GM12878 (cell line): ENCODE results near the gene ARHGAP6. TPM values are rescaled to one million over a fixed set of nuclear protein-coding genes. Genes with fewer than 3 reads are reported as not detected.

Experiments used
- ATAC-seq: fragments of 200-7000 bp; cut with Tn5 transposase; 3 replicates; pipeline ENCODE4 v1.9.1; 2020; ENCODE audit warnings: mild to moderate bottlenecking, moderate library complexity
- BruUV-seq: library from RNA; stranded (reverse); fragments of 400-500 nt; replicated peaks from 2 replicates; lab custom pipeline; 2021; lab: Mats Ljungman, UMichigan
- CTCF ChIA-PET: fragments of 300-600 bp; sonication (Branson Sonifier 250); formaldehyde crosslinking; extraction: SDS; loops from one replicate; lab custom pipeline; 2021; ENCODE audit warnings: inconsistent platforms; lab: Yijun Ruan, JAX
- POLR2A ChIA-PET: fragments of 350-600 bp; formaldehyde crosslinking; extraction: SDS; loops from one replicate; lab custom pipeline; 2021; ENCODE audit warnings: inconsistent platforms; lab: Charles Lee
- RAD21 ChIA-PET: fragments of 300-600 bp; sonication (Branson Sonifier 250); formaldehyde crosslinking; loops from one replicate; lab custom pipeline; 2023; ENCODE audit warnings: antibody characterized with exemption; ENCODE audit not compliant: unreplicated experiment; lab: Charles Lee
- SMC1A ChIA-PET: fragments of 300-600 bp; sonication (Branson Sonifier 250); formaldehyde crosslinking; loops from one replicate; lab custom pipeline; 2023; ENCODE audit not compliant: unreplicated experiment, uncharacterized antibody; lab: Charles Lee
- DNase-seq: peaks from one replicate; pipeline ENCODE4 v3.0.0-alpha.2; 2011; ENCODE audit warnings: low read depth, low spot score
- FAIRE-seq: peaks from 3 replicates; lab custom pipeline; 2011; peaks lifted over from hg19 to GRCh38; lab: Jason Lieb, UNC
- H2AFZ ChIP-seq: 2 replicates; pipeline ENCODE4 v1.6.0; 2011; ENCODE audit warnings: low read depth, low read length, control low read depth; ENCODE audit not compliant: control insufficient read depth
- H3K27ac ChIP-seq: 2 replicates; pipeline ENCODE4 v1.5.1; 2011; ENCODE audit warnings: control low read depth; ENCODE audit not compliant: control insufficient read depth, insufficient read depth
- H3K27me3 ChIP-seq, 2 experiments: replicated peaks in 1 of 2; 2 replicates each; pipeline versions ENCODE4 v1.6.0 to v1.6.1; 2011; ENCODE audit warnings: low read length in 1 of 2; ENCODE audit not compliant: control insufficient read depth in 2 of 2, insufficient read depth in 2 of 2
- H3K36me3 ChIP-seq, 2 experiments: 2 replicates each; pipeline ENCODE4 v1.5.1; 2011; ENCODE audit warnings: low read length in 1 of 2; ENCODE audit not compliant: control insufficient read depth in 2 of 2, insufficient read depth in 2 of 2
- H3K4me1 ChIP-seq: 2 replicates; pipeline ENCODE4 v1.6.1; 2011; ENCODE audit warnings: mild to moderate bottlenecking, low read length, moderate library complexity, mixed read lengths; ENCODE audit not compliant: control insufficient read depth, insufficient read depth
- H3K4me2 ChIP-seq: 2 replicates; pipeline ENCODE4 v1.6.0; 2011; ENCODE audit warnings: control low read depth; ENCODE audit not compliant: control insufficient read depth, insufficient read depth
- H3K4me3 ChIP-seq: fragments of 200-600 bp; sonication (generic); 2 replicates; pipeline ENCODE4 v1.5.1; 2016
- H3K79me2 ChIP-seq: 2 replicates; pipeline ENCODE4 v1.6.0; 2011; ENCODE audit warnings: low read length; ENCODE audit not compliant: control insufficient read depth, insufficient read depth
- H3K9ac ChIP-seq: 2 replicates; pipeline ENCODE4 v1.8.0; 2011; ENCODE audit warnings: low read length, control low read depth, mixed read lengths; ENCODE audit not compliant: control insufficient read depth, insufficient read depth
- H3K9me3 ChIP-seq: replicated peaks from 3 replicates; pipeline ENCODE4 v1.5.1; 2011; ENCODE audit warnings: mild to moderate bottlenecking, low read length; ENCODE audit not compliant: control insufficient read depth, insufficient read depth
- H4K20me1 ChIP-seq: 2 replicates; pipeline ENCODE4 v1.6.0; 2011; ENCODE audit not compliant: control insufficient read depth, insufficient read depth
- BHLHE40 ChIP-seq, 2 experiments: fragments of 450-650 bp in 1 of 2; IDR thresholded peaks; 2 replicates each; pipeline ENCODE4 v1.6.1; 2011 to 2017; ENCODE audit warnings: low read depth in 2 of 2, borderline replicate concordance in 1 of 2, improper control_type of control experiment in 1 of 2, low read length in 1 of 2, mild to moderate bottlenecking in 1 of 2
- FOXM1 ChIP-seq: IDR thresholded peaks from 2 replicates; pipeline ENCODE4 v1.6.1; 2012; ENCODE audit warnings: low read depth, mild to moderate bottlenecking, inconsistent platforms, low read length, moderate library complexity
- NRF1 ChIP-seq: conservative IDR thresholded peaks from 2 replicates; pipeline ENCODE4 v1.6.1; 2011; ENCODE audit warnings: mild to moderate bottlenecking, low read depth, low read length, improper control_type of control experiment
- RAD21 ChIP-seq: IDR thresholded peaks from 2 replicates; pipeline ENCODE4 v1.6.1; 2011; ENCODE audit warnings: mild to moderate bottlenecking, low read depth, low read length, moderate library complexity; ENCODE audit not compliant: insufficient read depth
- WGBS: methylation state at CpG from one replicate; pipeline ENCODE4 v1.1.6; 2016; ENCODE audit warnings: low lambda C conversion rate; ENCODE audit not compliant: insufficient replicate concordance, insufficient coverage; ENCODE audit errors: missing lambda C conversion rate; 5-methylcytosine and 5-hydroxymethylcytosine counted together
- in situ Hi-C: fragments of 300-500 bp; cut with MboI; formaldehyde crosslinking; loops from 9 replicates; pipeline ENCODE4 v1.14.3; 2018; ENCODE audit warnings: mixed read lengths
- intact Hi-C: fragments of 100-400 bp; cut with micrococcal nuclease; formaldehyde crosslinking; loops from one replicate; pipeline ENCODE4 v1.14.2; 2022; ENCODE audit not compliant: unreplicated experiment
- polyA plus RNA-seq, 11 experiments: library from polyadenylated mRNA; depleted of rRNA in 4 of 11; unstranded in 6 of 11; stranded (reverse) in 5 of 11; fragments of >200 nt; fragmentation: Nextera tagmentation in 4 of 11; fragmentation: Illumina TruSeq in 1 of 11; extraction: Ambion mirVana in 4 of 11; extraction: Trizol in 1 of 11; gene quantifications; 1 replicate in 1 of 11; 2 replicates in 10 of 11; pipeline versions ENCODE4 v1.2.1 to v1.2.3, GENCODE V29; 2011 to 2016; ENCODE audit warnings: inconsistent platforms in 2 of 11, missing spikeins in 2 of 11, low read depth in 1 of 11
- total RNA-seq, 4 experiments: library from RNA; depleted of rRNA in 3 of 4; stranded (reverse); fragments of >200 nt in 3 of 4; fragmentation: Illumina TruSeq in 1 of 4; extraction: Trizol in 1 of 4; gene quantifications; 2 replicates each; pipeline versions ENCODE4 v1.2.1 to v1.2.3, GENCODE V29; 2013 to 2021
- TF ChIP-seq, protein P1 (sequence below): IDR thresholded peaks from 2 replicates; pipeline ENCODE4 v1.6.1; 2012; ENCODE audit warnings: mild to moderate bottlenecking, low read depth, low read length

The ARHGAP6 gene
- total and polyA plus RNA-seq, 10 of the 15 experiments (the other 5 are each of a cell fraction or from before 2014, with no cell fraction given), result 0.20 to 1.8 (median 0.76) TPM

- ATAC-seq (no peak), FAIRE-seq (no peak), DNase-seq (no peak)
- Histone ChIP-seq H3K79me2 (no peaks in the 10 kb centered on the region), H3K9ac (no peak overlapping the region), H3K27me3 (no peaks in the 10 kb centered on the region), H3K4me1 (no peaks in the 10 kb centered on the region), H2AFZ (no peak overlapping the region), H3K4me3 (no peak overlapping the region), H3K36me3 (no peaks in the 10 kb centered on the region), H3K4me2 (no peak overlapping the region), H4K20me1 (no peaks in the 10 kb centered on the region), H3K9me3 (no peaks in the 10 kb centered on the region), H3K27ac (no peak overlapping the region)
- CTCF ChIA-PET, result interaction anchor here (0.7 to 1.1 kb wide), 2 partner anchors 8 to 325 kb away, joined by 3 to 4 read pairs; no protein-coding TSS in a partner anchor
- 23% methylated on average over 4 of the region's 4 CpGs for WGBS
- TF ChIP-seq BHLHE40 (IDR thresholded peaks at IDR 0.05; ENCODE audit: borderline replicate concordance in 1 of 2, low read depth in 2 of 2, low read length in 1 of 2) (no peak), FOXM1 (no peak), NRF1 (no peak), RAD21 (no peak)
- TF ChIP-seq, protein P1, sequence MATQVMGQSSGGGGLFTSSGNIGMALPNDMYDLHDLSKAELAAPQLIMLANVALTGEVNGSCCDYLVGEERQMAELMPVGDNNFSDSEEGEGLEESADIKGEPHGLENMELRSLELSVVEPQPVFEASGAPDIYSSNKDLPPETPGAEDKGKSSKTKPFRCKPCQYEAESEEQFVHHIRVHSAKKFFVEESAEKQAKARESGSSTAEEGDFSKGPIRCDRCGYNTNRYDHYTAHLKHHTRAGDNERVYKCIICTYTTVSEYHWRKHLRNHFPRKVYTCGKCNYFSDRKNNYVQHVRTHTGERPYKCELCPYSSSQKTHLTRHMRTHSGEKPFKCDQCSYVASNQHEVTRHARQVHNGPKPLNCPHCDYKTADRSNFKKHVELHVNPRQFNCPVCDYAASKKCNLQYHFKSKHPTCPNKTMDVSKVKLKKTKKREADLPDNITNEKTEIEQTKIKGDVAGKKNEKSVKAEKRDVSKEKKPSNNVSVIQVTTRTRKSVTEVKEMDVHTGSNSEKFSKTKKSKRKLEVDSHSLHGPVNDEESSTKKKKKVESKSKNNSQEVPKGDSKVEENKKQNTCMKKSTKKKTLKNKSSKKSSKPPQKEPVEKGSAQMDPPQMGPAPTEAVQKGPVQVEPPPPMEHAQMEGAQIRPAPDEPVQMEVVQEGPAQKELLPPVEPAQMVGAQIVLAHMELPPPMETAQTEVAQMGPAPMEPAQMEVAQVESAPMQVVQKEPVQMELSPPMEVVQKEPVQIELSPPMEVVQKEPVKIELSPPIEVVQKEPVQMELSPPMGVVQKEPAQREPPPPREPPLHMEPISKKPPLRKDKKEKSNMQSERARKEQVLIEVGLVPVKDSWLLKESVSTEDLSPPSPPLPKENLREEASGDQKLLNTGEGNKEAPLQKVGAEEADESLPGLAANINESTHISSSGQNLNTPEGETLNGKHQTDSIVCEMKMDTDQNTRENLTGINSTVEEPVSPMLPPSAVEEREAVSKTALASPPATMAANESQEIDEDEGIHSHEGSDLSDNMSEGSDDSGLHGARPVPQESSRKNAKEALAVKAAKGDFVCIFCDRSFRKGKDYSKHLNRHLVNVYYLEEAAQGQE, result no peak
- intact Hi-C loops (no loop called here), in situ Hi-C loops (no loop called here)
- POLR2A ChIA-PET, result no interaction called here
- BruUV-seq, result no TSS peak
- RAD21 ChIA-PET, result no interaction called here
- SMC1A ChIA-PET, result interaction anchor here (0.7 kb wide), 1 partner anchor 85 kb away, joined by 3 read pairs; no protein-coding TSS in a partner anchor
These were observed 25.6 kb downstream of the ARHGAP6 start for GRCh38 chrX:11640089-11640488.
